NCI-H460 (cell line): Measurements from ENCODE around the gene E2F3. TPM values are rescaled to one million over a fixed set of nuclear protein-coding genes. Genes with fewer than 3 reads are reported as not detected.
"Not testable (repeated sequence)": the region's sequence is repeated elsewhere in the genome, so short reads cannot be mapped to it uniquely, and the experiment has no call there.

Source experiments
- DNase-seq: peaks from one replicate; pipeline ENCODE4 v3.0.0-alpha.2; 2016; ENCODE audit warnings: low read depth; ENCODE audit errors: extremely low read depth
- small RNA-seq, 2 experiments: library from RNA; depleted of rRNA; stranded (forward); fragments of <200 nt; gene quantifications; one replicate each; pipeline ENCODE3, GENCODE V24; 2014
- total RNA-seq: library from RNA; depleted of rRNA; stranded (reverse); fragments of >200 nt; shearing (Covaris generic); gene quantifications from 2 replicates; pipeline ENCODE4 v1.2.3, GENCODE V29; 2014; rRNA removed

E2F3 gene
- total RNA-seq, 1 experiment from 2014 or later: 13.1 TPM

GRCh38 chr6:20497216-20498040 is 95.7 kb downstream of the E2F3 start:
- DNase-seq: no peak

- no peak for DNase-seq
Observed at GRCh38 chr6:20498041-20498385, 96.3 kb downstream of the E2F3 start.

- no peak for DNase-seq
Observed at GRCh38 chr6:20509212-20509611, 107.5 kb downstream of the E2F3 start.

- DNase-seq: no peak
Observed at GRCh38 chr6:20511852-20512251, 110.2 kb downstream of the E2F3 start.

GRCh38 chr6:20525208-20525607 is 123.5 kb downstream of the E2F3 start:
- DNase-seq: not testable (repeated sequence)

GRCh38 chr6:20529086-20529448 is 127.4 kb downstream of the E2F3 start:
- DNase-seq: peak; percentile 44

- no peak for DNase-seq
Observed at GRCh38 chr6:20532881-20533280, 131.2 kb downstream of the E2F3 start.

- no peak for DNase-seq
Observed at GRCh38 chr6:20533746-20534294, 132.1 kb downstream of the E2F3 start.

GRCh38 chr6:20534295-20535262 is 132.9 kb downstream of the E2F3 start, which contains the start of gene CDKAL1:
Gene CDKAL1, plus strand, starts transcription at chr6:20534457. Its CDS starts 11,894 bp downstream, at chr6:20546351.
- DNase-seq: peak; percentile 81

GRCh38 chr6:20538131-20538662 is 136.5 kb downstream of the E2F3 start:
- DNase-seq: no peak

GRCh38 chr6:20538907-20539306 is 137.2 kb downstream of the E2F3 start:
- DNase-seq: no peak

GRCh38 chr6:20539387-20539786 is 137.7 kb downstream of the E2F3 start:
- no peak for DNase-seq

GRCh38 chr6:20540683-20541082 is 139.0 kb downstream of the E2F3 start:
- no peak for DNase-seq

GRCh38 chr6:20541382-20541781 is 139.7 kb downstream of the E2F3 start:
- no peak for DNase-seq

GRCh38 chr6:20542927-20543602 is 141.4 kb downstream of the E2F3 start:
- no peak for DNase-seq

Small RNAs within 50 kb of the gene (small RNA-seq; reads per million reads assigned to genes)
- gene RF00019 (0 reads per million in 2 experiments), gene RNU6-141P (0 to 0.02 reads per million in 2 experiments)

Other genes with a start within 250 kb of the E2F3 start
- 8.8 and 9.7 TPM in 2 replicates for gene MBOAT1, start 189.4 kb upstream of the E2F3 start, total RNA-seq
- gene CDKAL1, start 132.6 kb downstream of the E2F3 start, total RNA-seq: 10.3 and 12.3 TPM in 2 replicates